ENCODE results near the gene CNTNAP2. TPM values are rescaled to one million over a fixed set of nuclear protein-coding genes. Genes with fewer than 3 reads are reported as not detected.

The CNTNAP2 gene
- total RNA-seq, 1 experiment from 2014 or later: 0.03 TPM

GRCh38 chr7:147968046-147968610 lies 1851.5 kb downstream of the CNTNAP2 start:
- intact Hi-C loops (cut with micrococcal nuclease; ENCODE audit: unreplicated experiment): no loop called here
- no peaks in the 10 kb centered on the region for H3K27me3 ChIP-seq (ENCODE audit: control insufficient read depth, insufficient read depth, low read length)
- POLR2A ChIA-PET: no interaction called here

GRCh38 chr7:147971606-147972110 lies 1855.1 kb downstream of the CNTNAP2 start:
- ATAC-seq: no peak
- no peak overlapping the region for H3K4me3 ChIP-seq (ENCODE audit: low read depth in 2 of 2, low read length in 2 of 2)
- CTCF ChIA-PET: no interaction called here
- BruUV-seq (replicated peaks): no TSS peak
- H3K36me3 ChIP-seq (ENCODE audit: control insufficient read depth, insufficient read depth, low read length): no peaks in the 10 kb centered on the region
- TF ChIP-seq POLR2AphosphoS5 (IDR thresholded peaks at IDR 0.05; ENCODE audit: low read depth, low read length) (no peak), CTCF (IDR thresholded peaks at IDR 0.05) (no peak), REST (IDR thresholded peaks at IDR 0.05; ENCODE audit: insufficient read depth in 1 of 2, low read depth in 2 of 2, low read length in 1 of 2) (no peak), TCF7L2 (IDR thresholded peaks at IDR 0.05; ENCODE audit: low read depth, low read length) (no peak), SIN3A (IDR thresholded peaks at IDR 0.05; ENCODE audit: borderline replicate concordance, insufficient read depth, low read depth, low read length) (no peak)
- POLR2A ChIA-PET: no interaction called here
- H3K27me3 ChIP-seq (ENCODE audit: control insufficient read depth, insufficient read depth, low read length): no peaks in the 10 kb centered on the region
- in situ Hi-C loops (cut with HindIII; ENCODE audit: low pct_unique_long_range_greater_than_20kb, low sequenced_read_pairs) (no loop called here), intact Hi-C loops (cut with micrococcal nuclease; ENCODE audit: unreplicated experiment) (no loop called here)
- H3K9me3 ChIP-seq (ENCODE audit: control insufficient read depth, insufficient read depth, low read depth, low read length): no peaks in the 10 kb centered on the region
- DNase-seq (ENCODE audit: low read depth, low spot score): no peak
- H3K4me1 ChIP-seq (ENCODE audit: control insufficient read depth, insufficient read depth, low read length): no peaks in the 10 kb centered on the region
- no peak overlapping the region for H3K27ac ChIP-seq (ENCODE audit: low read length)

More at GRCh38 chr7:147968046-147968610, 1851.5 kb downstream of the CNTNAP2 start:
- H3K36me3 ChIP-seq (ENCODE audit: control insufficient read depth, insufficient read depth, low read length): no peaks in the 10 kb centered on the region
- no peaks in the 10 kb centered on the region for H3K4me1 ChIP-seq (ENCODE audit: control insufficient read depth, insufficient read depth, low read length)
- TF ChIP-seq REST (IDR thresholded peaks at IDR 0.05; ENCODE audit: insufficient read depth in 1 of 2, low read depth in 2 of 2, low read length in 1 of 2) (no peak), TCF7L2 (IDR thresholded peaks at IDR 0.05; ENCODE audit: low read depth, low read length) (no peak), CTCF (IDR thresholded peaks at IDR 0.05) (no peak), POLR2AphosphoS5 (IDR thresholded peaks at IDR 0.05; ENCODE audit: low read depth, low read length) (no peak), SIN3A (IDR thresholded peaks at IDR 0.05; ENCODE audit: borderline replicate concordance, insufficient read depth, low read depth, low read length) (no peak)
- no TSS peak for BruUV-seq (replicated peaks)
- in situ Hi-C loops (cut with HindIII; ENCODE audit: low pct_unique_long_range_greater_than_20kb, low sequenced_read_pairs): no loop called here
- H3K27ac ChIP-seq (ENCODE audit: low read length): no peak overlapping the region
- no peaks in the 10 kb centered on the region for H3K9me3 ChIP-seq (ENCODE audit: control insufficient read depth, insufficient read depth, low read depth, low read length)
- no peak overlapping the region for H3K4me3 ChIP-seq (ENCODE audit: low read depth in 2 of 2, low read length in 2 of 2)
- DNase-seq (ENCODE audit: low read depth, low spot score) (no peak), ATAC-seq (no peak)
- CTCF ChIA-PET: no interaction called here
